ENCODE results near the gene STRAP.

DNA sequence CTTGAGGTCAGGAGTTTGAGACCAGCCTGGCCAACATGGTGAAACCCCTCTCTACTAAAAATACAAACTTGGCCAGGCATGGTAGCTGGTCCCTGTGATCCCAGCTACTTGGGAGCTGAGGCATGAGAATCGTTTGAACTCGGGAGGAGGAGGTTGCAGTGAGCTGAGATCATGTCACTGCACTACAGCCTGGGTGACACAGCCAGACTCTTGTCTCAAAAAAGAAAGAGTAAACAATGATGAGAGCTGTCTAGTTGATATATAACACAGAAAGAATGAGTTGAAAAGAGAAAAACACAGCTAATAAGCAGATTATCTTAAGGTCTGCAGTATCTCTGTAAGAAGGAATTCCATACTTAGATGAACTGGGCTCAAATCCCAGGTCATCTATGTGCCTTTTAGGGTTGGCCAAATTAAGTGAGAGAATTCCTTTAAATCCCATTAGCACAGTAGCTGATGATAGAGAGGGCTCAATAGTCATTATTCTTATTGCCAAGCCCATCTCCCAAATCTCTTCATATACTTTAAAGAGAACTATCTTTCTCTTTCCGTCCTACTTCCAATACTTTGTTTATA, 31.1 kb upstream of the STRAP start:
- TF ChIP-seq, protein P1, sequence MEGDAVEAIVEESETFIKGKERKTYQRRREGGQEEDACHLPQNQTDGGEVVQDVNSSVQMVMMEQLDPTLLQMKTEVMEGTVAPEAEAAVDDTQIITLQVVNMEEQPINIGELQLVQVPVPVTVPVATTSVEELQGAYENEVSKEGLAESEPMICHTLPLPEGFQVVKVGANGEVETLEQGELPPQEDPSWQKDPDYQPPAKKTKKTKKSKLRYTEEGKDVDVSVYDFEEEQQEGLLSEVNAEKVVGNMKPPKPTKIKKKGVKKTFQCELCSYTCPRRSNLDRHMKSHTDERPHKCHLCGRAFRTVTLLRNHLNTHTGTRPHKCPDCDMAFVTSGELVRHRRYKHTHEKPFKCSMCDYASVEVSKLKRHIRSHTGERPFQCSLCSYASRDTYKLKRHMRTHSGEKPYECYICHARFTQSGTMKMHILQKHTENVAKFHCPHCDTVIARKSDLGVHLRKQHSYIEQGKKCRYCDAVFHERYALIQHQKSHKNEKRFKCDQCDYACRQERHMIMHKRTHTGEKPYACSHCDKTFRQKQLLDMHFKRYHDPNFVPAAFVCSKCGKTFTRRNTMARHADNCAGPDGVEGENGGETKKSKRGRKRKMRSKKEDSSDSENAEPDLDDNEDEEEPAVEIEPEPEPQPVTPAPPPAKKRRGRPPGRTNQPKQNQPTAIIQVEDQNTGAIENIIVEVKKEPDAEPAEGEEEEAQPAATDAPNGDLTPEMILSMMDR (conservative IDR thresholded peaks at IDR 0.05; ENCODE audit: low read length): no peak
- TF ChIP-seq EZH2phosphoT487 (IDR thresholded peaks at IDR 0.05; ENCODE audit: borderline replicate concordance, low read depth, low read length): no peak

Measured in OCI-LY7 (cell line).